NCI-H2171 treated with DMSO at 0.1 percent for 48 hours (cell line): ENCODE data around the gene CHRM4.
A peak's percentile ranks its signal among the peaks of the same experiment; 100 is the strongest.

Source experiments
- DNase-seq: peaks from one replicate; lab custom pipeline; 2025; lab: John Stamatoyannopoulos, UW

Gene CHRM4

GRCh38 chr11:46347637-46348311 lies 43.8 kb downstream of the CHRM4 start:
- DNase-seq: no peak

GRCh38 chr11:46346886-46347636 lies 44.5 kb downstream of the CHRM4 start, which contains the start of gene DGKZ:
DGKZ (plus strand) TSS chr11:46347463; CDS start chr11:46347660, 197 bp downstream.
- DNase-seq: peak; percentile 88

- no peak for DNase-seq
These were observed 45.6 kb downstream of the CHRM4 start for GRCh38 chr11:46345881-46346484.

- DNase-seq: peak; percentile 86
These were observed 46.4 kb downstream of the CHRM4 start for GRCh38 chr11:46345131-46345597.

GRCh38 chr11:46343520-46343919 lies 48.1 kb downstream of the CHRM4 start:
- peak; percentile 81 for DNase-seq

- DNase-seq: no peak
These were observed 49.3 kb downstream of the CHRM4 start for GRCh38 chr11:46342239-46342638.

- DNase-seq: no peak
These were observed 50.1 kb downstream of the CHRM4 start for GRCh38 chr11:46341454-46341853.

- no peak for DNase-seq
These were observed 51.8 kb downstream of the CHRM4 start for GRCh38 chr11:46339816-46340215.

- peak; percentile 74 for DNase-seq
These were observed 52.4 kb downstream of the CHRM4 start for GRCh38 chr11:46338988-46339666.

- DNase-seq: peak; percentile 64
These were observed 53.0 kb downstream of the CHRM4 start for GRCh38 chr11:46338636-46338987.

- DNase-seq: no peak
These were observed 53.8 kb downstream of the CHRM4 start for GRCh38 chr11:46337626-46338345.

- DNase-seq: no peak
These were observed 54.9 kb downstream of the CHRM4 start for GRCh38 chr11:46336563-46337180.

- DNase-seq: no peak
These were observed 55.5 kb downstream of the CHRM4 start for GRCh38 chr11:46335890-46336562.

GRCh38 chr11:46335271-46335670 lies 56.3 kb downstream of the CHRM4 start:
- no peak for DNase-seq

- no peak for DNase-seq
These were observed 57.4 kb downstream of the CHRM4 start for GRCh38 chr11:46334211-46334610.
